ENCODE results near the gene GRIA3.

The GRIA3 gene

DNA sequence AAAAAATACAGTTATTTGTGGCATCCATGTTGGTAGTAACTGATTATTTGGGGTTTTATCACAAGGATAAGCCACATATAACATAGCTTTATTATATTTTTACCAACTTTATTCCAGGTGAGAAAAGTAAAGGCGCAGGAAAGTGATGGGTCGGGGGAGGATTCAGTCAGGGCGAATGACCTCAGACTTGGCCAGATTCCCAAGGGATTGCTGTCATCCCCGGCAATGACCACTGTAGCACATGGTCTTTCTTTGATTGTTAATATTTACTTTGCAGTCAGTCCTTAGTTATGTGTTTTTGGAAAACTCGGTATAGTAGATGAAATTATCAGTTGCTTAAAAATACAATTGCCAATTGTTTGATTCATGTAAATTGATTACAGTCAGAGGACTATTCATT is 17.6 kb downstream of the GRIA3 start:
- no peak for DNase-seq

DNA sequence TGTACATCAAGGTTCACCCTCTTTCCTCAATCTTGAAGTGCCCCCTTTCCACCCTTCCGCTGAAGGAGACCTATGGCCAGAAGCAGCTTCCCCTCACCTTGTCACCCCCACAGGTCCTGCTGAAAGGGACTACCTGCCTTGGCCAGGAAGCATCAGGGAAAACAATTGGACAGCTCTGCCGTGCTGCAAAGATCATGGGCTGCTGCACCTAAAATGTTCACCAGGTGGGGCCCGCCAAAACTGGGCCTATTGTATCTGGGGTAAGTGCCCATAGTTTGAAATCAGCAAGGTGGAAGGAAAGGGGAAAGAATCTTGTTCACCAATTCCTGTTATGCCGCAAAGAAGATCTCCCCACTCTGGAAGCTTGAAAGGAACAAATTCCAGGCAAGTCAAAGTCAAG is 18.4 kb downstream of the GRIA3 start:
- no peak for DNase-seq

DNA sequence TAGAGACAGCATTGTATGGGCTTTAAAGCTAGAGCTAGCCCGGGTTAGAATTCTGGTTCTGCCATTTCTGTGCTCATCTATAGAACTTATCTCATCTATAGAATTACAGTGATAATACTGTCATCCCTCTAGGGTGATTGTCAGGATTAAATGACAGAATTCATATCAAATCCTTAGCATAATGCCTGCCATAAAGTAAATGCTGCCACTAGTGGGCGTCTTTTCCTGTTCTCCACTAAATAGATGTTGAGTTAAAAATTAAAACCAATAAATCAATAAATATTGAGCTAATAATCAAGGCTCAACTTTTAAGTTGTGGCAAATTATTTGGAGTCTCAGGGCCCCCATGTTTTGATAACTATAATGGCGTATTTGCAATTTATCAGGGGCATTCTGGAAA is 19.7 kb downstream of the GRIA3 start:
- no peak for DNase-seq

DNA sequence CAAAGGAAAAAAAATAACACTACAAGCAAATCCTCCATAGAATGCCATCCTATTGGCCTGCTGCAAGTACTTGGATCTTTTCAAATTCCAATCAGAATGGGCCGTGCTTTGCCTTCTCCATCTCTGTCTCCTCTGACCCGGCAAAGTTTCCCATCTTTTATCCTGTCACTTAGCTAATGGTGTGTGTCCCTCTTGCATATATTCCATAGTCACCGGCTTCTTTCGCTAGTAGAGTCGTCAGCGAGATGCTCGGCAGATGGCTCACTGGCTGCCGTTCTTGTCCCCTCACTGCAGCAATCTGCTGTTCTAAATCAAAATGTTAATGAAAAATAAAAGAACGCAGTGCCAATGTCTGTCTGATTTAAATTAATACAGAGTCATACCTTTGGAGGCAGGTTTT is 22.1 kb downstream of the GRIA3 start:
- DNase-seq = no peak

DNA sequence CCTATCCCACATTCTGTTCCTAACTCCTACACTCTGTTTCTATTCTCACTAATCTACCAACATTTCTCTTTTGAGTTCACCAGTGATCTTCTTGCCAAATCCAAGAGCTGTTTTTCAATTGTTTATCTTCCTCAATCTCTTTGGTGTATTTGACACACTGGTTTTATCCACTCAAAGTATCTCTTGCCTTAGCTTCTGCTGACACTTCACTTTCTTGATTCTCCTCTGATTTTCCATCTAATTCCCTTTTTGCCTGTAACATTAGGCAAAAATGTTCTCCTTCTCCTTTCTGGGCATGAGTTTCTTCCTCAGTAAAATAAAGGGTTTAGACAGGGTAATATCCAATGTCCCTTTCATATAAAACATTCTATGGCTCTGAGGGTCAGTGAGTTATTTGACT is 26.2 kb downstream of the GRIA3 start:
- DNase-seq = no peak

DNA sequence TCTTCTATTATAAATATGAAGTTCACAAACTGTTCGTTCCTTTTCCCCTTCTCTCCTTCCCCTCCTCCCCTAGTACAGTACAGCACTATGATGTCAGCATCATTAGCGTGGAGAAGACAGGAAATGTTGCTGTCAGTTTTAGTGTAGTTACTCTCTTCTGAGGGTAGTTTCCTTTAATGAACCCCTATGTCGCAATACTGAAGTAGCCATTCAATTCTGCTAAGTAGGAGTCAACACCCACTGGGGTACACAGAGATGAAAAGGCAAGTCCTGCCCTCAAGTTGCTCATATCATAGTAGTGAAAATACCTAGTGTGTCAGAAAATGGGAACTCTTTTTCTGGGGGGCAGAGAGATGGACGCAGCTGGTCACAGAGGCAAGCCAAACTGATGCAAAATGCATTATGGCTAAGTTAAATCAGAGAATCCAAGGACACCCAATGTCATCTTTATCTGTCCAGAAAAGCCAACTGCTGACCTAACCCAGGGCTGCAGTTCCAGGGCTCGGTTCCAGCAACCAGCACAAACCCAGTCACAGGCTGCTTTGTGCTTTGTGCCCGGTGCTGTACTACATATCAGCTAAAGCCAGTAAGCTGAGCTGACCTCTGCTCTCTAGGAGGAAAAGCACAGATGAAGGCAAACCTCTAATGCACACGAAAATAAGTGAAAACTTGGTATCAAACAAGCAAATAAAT is 31.5 kb downstream of the GRIA3 start:
- DNase-seq = no peak

DNA sequence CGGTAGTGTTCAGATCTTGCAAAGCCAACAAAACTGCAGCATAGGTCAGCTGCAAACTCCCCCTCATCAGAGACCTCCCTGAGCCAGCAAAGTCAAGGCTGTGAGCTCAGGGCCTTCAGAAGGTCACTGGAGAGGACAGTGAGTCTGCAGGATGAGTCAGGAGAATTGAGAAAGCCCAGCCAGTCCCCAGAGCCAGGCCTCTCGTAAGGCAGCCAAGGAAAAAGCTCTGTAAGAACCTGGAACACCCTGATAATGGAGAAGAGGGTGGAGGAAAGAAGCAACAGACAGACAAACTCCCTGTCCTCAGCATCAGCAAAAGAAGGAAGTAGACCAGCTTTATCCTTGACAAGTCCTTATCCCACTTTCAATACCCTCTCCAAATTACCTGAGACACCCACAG is 33.0 kb downstream of the GRIA3 start:
- DNase-seq = no peak

DNA sequence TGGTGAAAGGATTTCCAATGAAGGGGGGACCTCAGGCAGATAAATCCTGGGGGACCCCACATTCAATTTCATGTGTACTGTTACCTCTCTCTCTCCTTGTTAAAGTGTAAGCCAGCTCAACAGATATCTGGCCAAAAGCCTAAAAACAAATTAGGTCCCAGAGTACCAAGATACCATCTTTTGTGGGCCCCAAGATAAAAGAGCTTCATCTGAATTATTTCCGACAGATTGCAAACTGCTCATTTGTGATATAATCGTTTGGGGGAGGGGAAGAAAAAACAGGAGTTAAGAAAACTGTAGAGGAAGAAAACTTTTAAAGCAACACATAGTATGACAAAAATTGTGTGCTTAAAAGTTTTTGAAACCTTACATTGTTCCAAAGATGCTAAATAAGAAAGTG is 33.6 kb downstream of the GRIA3 start:
- no peak for DNase-seq

DNA sequence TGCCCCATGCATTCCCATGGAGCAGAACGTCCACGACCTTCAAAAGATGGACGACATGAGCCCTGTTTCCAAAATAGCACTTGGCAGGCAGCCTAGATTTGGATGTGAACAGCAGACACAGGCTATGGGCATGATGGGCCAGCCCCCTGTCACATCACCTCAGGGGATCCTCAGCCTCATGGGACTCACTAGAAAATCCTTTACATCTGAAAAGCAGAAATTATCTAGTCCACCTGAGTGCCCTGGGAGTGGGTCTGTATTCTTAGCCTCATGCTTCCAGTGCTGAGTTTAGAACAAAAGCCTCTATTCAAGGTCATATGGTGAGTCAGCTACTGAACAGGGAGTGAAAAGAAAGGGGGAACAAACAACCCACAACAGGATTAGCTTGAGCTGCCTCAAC is 35.8 kb downstream of the GRIA3 start:
- DNase-seq = no peak

DNA sequence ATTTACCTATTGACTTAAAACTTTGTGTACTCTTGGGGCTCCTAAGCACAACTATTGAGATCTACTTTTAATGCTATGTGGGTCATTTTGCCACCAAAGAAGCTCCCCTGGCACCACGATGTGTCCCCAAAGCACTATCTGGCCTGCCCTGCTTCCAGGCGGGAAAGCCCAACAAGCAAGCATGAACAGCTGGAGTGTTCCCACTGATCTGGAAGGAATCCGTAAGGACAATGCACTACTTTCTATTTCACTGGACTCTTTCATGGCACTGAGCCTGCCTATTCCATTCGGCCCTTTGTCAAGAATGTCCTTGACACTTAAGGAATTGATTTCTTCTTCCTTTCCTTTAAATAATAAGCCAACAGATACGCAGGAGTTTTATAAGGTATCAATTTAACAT is 38.8 kb downstream of the GRIA3 start:
- no peak for DNase-seq

DNA sequence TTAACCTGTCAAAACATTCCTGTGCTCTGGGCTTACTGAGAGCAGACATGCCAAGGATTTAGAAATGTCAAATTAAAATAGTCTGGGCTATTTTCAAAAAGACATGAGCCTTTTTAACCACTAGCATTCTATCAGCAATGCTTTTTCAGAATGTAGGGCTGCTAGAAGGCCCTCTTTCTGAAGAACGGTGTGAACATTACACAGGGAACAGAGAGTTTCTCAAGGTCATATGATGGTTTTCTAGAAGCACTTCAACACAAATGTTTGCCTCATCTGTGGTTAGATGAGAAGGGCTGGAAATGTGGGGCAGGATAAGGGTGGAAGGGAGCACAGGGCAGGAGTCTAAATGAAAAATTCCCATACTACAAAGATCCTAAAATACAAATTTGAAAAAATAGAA is 39.3 kb downstream of the GRIA3 start:
- DNase-seq = no peak

DNA sequence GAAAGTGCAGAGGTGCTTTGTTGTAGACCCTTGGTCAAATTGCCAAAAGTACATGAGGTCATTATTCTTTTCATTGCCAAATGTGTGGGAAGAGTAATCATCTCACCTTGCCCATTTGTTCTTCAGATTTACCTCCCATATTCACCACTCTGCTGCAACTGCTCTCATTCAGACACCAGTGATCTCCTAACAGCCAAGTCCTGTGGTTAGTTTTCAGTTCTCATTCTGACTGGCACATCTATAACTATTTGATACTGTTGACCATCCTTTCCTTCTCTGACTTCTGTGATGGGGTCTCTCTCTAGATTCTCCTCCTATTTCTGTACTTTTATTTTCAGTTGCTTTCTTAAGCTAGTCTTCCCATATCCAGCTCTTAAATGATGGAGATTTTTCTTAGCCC is 39.8 kb downstream of the GRIA3 start:
- DNase-seq = no peak

DNA sequence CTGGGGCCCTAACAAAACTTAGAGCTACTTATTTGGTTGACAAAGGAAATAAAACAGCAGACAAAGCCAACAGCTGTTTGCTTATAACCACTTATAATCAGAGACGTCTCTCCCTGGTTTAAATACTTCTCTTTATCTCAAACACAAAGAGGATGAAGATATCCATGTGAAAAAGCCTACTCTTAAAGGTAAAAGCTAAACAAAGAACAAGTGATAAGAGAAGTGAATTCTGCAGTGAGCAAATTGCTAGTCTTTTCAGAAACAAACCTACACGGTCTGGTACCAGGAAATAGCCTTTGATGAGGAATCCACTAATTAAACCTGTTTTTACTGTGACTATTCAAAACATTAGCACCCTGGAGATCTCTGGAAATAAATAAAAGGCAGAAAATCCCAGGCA is 46.7 kb downstream of the GRIA3 start:
- no peak for DNase-seq

DNA sequence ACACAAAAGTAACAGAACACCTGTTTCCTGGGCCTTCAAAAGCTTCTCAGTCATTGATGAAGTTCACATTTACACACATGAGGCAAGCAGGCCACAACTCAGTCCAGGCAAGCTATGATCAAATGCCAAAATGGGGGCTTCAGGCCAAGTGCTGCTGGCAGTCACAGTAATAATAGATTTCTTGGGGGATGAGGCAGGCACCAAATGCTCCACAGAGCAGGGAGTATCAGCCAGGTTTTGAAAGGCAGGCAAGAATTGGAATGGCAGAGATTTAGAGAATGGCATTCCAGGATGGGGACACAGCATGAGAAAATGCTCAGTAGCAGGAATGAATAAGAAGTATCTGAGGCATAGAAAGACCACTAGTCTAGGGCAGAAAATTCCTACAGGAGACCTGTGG is 52.8 kb downstream of the GRIA3 start:
- DNase-seq = no peak

DNA sequence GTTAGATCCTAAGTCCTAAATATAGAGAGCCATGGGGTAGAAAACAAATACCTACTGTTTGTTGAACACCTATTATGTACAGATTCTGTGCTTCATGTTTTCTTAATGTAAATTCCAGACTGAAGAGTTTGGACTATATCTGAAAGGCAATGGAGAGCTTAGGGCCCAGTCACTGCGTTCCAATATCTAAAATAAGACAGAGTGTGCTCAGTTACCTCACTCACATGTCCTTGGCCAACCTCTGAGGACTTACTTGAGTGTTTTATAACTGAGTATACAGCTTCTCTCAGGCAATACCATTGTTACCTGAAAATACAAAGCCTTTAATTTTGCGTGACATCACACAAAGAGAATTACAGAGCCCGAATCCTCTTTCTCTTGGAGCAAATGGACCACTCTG is 53.2 kb downstream of the GRIA3 start:
- DNase-seq = no peak

DNA sequence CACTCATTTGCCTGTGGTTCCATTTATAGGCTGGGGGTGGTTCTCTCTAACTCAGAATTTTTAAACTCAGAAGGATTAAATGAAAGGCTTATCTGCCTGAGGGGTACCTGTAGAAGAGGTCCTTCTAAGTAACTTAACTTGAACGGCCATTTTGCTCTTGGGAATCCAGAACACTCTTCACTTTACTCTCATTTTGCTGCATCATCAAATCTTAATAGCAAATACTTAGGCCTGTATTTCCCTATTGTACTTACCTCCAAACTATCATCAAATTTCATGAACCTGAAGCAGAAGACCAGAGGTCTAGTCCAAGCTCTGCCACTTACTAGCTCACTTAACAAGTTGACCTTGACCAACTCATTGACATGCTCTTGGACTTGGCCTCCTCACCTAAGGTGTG is 70.4 kb downstream of the GRIA3 start:
- DNase-seq = no peak

DNA sequence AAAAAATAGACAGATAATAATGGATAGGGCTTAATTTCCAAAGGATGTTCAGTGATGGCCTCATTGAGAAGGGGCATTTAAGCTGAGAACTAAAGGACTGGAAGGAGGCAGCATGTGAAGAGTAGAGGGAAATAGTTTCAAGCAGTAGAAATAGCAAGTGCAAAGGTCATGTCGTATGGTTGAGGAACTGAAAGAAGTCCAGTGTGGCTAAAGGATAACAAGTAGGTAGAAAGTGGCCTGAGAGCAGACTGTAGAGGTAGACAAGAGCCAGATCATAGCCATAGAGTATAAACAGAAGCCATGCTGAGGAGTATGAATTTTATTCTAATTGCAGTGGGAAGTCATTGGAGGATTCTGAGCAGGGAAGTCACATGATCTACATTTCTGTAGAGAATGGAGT is 72.3 kb downstream of the GRIA3 start:
- no peak for DNase-seq

DNA sequence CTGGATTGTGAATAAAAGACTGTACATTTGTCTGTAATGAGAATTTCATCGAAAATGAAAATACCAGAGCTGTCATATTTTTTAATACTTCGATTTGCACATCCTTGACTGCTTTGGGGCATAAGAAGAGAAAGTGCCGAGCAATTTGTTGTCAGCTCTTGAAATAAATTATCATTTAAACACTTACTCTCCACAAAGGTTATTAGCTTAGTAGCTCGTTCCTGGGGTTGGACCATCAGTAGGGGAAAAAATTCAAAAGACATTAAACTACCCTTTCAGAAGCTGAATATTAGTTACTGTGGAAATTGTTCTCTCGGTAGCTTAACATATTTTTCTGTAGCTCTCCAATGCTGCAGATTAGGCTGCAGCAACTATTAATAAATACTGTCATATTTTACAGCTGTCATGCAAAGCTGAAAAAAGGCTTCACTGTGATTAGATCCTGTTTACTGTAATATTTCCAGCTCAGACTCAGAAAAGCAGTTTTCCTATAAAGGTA is 76.9 kb downstream of the GRIA3 start:
- DNase-seq = no peak

DNA sequence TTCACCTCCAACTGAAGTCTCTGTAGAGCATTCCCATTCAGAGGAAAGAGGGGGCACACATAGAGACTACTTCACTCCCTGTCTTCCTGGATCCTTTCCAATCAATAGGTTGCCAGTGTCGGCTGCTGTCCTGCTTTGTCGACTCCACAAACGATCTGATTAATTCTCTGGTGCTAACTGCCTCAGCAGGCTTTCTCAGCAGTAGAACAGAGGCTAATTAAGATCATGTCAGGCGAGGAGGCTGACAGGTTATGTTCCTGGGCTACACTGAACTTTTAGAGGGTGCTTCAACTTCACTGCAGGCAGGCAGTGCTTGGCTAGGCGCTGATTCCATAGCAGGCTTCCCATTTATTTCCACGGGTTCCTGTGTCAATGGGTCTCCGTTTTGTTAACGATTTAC is 79.2 kb downstream of the GRIA3 start:
- no peak for DNase-seq

DNA sequence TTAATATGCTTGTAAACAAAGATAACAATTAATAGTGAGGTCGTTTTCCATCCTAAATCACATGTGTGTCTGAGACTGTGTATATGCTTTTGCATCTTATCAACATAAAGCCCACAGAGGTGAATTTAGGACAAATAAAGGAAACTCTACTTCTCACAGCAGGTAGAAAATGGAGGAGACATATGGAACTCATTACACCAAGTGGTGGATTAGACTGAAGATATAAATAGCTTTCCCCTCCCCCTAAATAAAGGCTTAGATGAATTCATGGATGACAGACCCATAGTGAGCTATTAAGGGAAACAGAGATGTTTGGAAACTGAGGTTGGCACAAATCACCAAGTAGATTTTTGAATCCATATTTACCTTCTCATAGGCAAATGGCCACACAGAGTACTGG is 79.7 kb downstream of the GRIA3 start:
- DNase-seq = no peak

DNA sequence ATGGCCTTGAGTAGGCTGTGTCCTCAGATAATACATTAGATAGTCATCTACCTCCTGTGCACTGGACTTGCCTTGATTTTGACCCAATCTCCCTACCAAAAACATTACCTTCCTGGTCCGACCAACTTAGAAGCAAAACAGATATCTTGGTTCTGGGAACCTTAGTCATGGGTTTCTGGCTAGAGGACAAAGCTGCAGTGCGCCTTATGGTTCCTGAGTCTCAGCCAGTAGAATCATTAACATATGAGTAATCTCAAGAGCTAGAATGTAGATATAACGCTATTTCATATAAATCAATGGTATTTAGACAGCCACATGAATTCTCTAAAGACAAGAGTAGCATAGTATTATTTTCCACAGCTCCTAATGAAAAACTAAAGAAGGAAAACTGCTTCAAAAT is 83.1 kb downstream of the GRIA3 start:
- DNase-seq = no peak

DNA sequence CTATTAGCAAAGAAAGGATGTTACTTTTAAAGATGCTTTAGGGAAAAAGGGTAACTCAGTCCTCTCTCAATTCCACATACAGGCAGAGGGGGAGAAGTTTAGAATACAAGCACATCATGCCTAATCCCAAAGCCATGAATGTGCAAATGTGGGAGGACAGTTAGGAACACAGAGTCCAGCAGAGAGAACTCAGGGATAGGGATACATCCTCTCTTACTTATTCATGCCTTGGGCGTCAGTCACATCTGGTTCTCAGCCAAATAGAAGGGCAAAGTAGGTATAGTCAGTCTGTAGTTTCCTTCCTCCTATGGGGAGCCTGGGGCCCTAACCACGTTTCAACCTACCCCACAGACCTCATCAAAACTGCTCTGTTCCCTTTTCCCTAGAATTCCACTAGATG is 87.8 kb downstream of the GRIA3 start:
- no peak for DNase-seq

DNA sequence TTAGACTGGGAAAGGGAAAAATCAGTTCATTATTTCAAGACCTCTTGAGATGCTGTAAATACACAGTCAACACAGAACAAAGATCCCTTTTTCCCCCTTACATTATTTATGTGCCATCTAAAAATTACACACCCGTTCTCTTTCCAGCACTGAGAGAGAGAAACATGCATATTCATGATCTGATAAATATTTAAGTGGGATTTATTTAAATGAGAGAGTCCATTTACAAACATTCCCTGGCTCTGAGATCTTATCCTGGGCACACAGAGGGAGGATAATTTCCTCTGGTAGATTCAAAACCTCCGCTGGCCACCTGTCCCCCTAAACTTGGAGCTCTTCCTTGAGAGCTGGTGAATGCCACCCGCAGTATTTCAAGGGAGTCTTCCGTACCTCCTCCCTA is 88.6 kb downstream of the GRIA3 start:
- DNase-seq = no peak

DNA sequence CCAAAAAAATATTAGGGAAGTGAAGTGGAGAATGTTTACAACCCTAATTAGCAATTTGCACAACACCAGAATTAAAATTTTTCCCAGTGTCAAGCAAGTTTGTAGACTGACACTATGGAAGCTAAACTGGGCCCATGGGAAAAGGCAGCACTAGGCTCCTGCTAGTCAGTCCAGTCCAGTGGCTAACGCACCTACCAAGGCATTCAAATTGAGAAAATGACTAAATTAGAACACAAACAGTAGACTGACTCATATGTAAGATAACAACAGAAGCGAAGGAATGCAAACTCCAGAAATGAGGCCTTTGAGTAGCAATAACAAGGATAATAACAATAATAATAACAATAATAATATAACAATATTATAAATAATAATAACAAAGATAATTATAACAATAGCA is 90.7 kb downstream of the GRIA3 start:
- no peak for DNase-seq

DNA sequence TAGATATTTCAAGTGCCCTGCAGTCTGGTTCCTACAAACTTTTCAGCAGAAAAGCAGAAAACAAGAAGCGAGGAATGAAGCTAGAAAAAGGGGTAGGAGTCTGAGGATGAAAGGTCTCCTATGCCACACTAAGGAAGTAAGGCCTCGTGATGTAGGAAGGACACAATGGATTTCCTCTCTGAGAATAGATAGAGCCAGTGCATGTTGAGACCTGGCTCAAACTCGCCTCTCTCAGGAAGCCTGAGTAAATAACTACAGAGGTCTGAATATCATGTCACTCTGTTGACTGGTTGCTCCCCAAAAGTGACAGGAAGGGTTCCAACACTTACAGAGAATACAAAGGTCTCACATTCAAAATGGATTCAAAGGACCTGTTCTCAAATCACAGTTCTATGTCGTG is 93.3 kb downstream of the GRIA3 start:
- DNase-seq = no peak

DNA sequence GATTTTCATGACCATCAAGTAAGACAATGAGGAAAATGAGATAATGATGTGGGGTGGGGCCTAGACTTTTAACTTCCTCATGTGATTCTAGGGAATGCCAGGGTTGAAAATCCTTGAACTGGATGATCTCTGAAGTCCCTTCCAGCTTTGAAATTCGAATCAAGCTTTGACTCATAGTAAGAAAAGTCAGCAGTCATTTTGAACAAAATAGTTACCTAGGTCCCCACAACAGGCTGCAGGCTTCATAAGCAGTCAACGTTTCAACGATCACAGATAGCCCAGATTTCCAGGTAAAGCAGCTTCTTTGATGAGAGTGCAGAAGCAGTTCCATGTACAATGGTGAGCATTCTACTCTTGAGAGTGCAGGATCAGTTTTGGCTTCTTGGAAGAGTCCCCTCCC is 93.7 kb downstream of the GRIA3 start:
- DNase-seq = no peak

Measured in activated CD4-positive, alpha-beta T cell treated with anti-CD3 and anti-CD28 coated beads, Interleukin-2, amount 50 U/mL, for 4 hours (primary cell).